Ishikawa (cell line): ENCODE data around the gene DRD3.

ENCODE experiments used
- CEBPB ChIP-seq: IDR thresholded peaks from 2 replicates; pipeline ENCODE4 v1.6.1; 2012
- CREB1 ChIP-seq: IDR thresholded peaks from 2 replicates; pipeline ENCODE4 v1.6.1; 2012; ENCODE audit warnings: low read depth
- EP300 ChIP-seq: IDR thresholded peaks from 2 replicates; pipeline ENCODE4 v1.6.1; 2012; ENCODE audit warnings: borderline replicate concordance
- MAX ChIP-seq: IDR thresholded peaks from 2 replicates; pipeline ENCODE4 v1.6.1; 2012
- RAD21 ChIP-seq: IDR thresholded peaks from 2 replicates; pipeline ENCODE4 v1.6.1; 2012; ENCODE audit warnings: low read depth
- REST ChIP-seq: IDR thresholded peaks from 2 replicates; pipeline ENCODE4 v1.6.1; 2012; ENCODE audit warnings: low read depth, mild to moderate bottlenecking
- TAF1 ChIP-seq: IDR thresholded peaks from 2 replicates; pipeline ENCODE4 v1.6.1; 2012; ENCODE audit warnings: low read depth, mild to moderate bottlenecking
- USF1 ChIP-seq: IDR thresholded peaks from 2 replicates; pipeline ENCODE4 v1.6.1; 2012
- YY1 ChIP-seq: IDR thresholded peaks from 2 replicates; pipeline ENCODE4 v1.6.1; 2012; ENCODE audit warnings: low read depth
- ZBTB7A ChIP-seq: IDR thresholded peaks from 2 replicates; pipeline ENCODE4 v1.6.1; 2012; ENCODE audit warnings: low read depth

GRCh38 chr3:114192136-114192535, 13.3 kb upstream of the DRD3 start:
- TF ChIP-seq CEBPB (no peak), EP300 (no peak), CREB1 (no peak), USF1 (no peak), TAF1 (no peak), ZBTB7A (no peak), YY1 (no peak), RAD21 (no peak), REST (no peak), MAX (no peak)
